K562 (cell line): ENCODE results near the gene HVCN1. TPM values are rescaled to one million over a fixed set of nuclear protein-coding genes. Genes with fewer than 3 reads are reported as not detected.

ENCODE experiments used
- ATAC-seq: fragments of 200-7000 bp; cut with Tn5 transposase; 3 replicates; pipeline ENCODE4 v1.9.1; 2020; ENCODE audit warnings: moderate library complexity
- BruUV-seq: library from RNA; stranded (reverse); fragments of 400-500 nt; replicated peaks from 2 replicates; lab custom pipeline; 2021; lab: Mats Ljungman, UMichigan
- CTCF ChIA-PET: fragments of 300-600 bp; formaldehyde crosslinking; extraction: SDS; loops from one replicate; lab custom pipeline; 2021; ENCODE audit warnings: low intra/inter-chr PET ratio; lab: Yijun Ruan, JAX
- POLR2A ChIA-PET: fragments of 300-600, 350-650 bp; sonication (Branson Sonifier 250); formaldehyde crosslinking; extraction: SDS; loops from one replicate; lab custom pipeline; 2021; ENCODE audit warnings: antibody characterized with exemption, inconsistent platforms; lab: Yijun Ruan, JAX
- DNase-seq, 4 experiments: peaks; one replicate each; pipeline versions ENCODE4 v3.0.0 to v3.0.0-alpha.2; 2011 to 2018; ENCODE audit warnings: low spot score in 3 of 4, mixed read lengths in 3 of 4; ENCODE audit errors: extremely low read depth in 1 of 4
- FAIRE-seq: peaks from 2 replicates; lab custom pipeline; 2011; peaks lifted over from hg19 to GRCh38; lab: Jason Lieb, UNC
- H2AFZ ChIP-seq: 2 replicates; pipeline ENCODE4 v1.6.0; 2011; ENCODE audit warnings: low read depth, low read length, control low read depth, inconsistent platforms
- H3K27ac ChIP-seq: fragments of 200-600 bp; 3 replicates; pipeline ENCODE4 v1.8.0; 2011; ENCODE audit warnings: low read depth, mild to moderate bottlenecking, control low read depth, inconsistent platforms, low read length, moderate library complexity, mixed read lengths; ENCODE audit errors: extremely low read depth
- H3K27me3 ChIP-seq, 2 experiments: fragments of 300-600 bp in 1 of 2; 2 replicates in 1 of 2; 3 replicates in 1 of 2; pipeline versions ENCODE4 v1.6.0 to v1.8.0; 2011; ENCODE audit warnings: inconsistent platforms in 2 of 2, low read length in 2 of 2, mild to moderate bottlenecking in 1 of 2, mixed read lengths in 1 of 2, moderate library complexity in 1 of 2; ENCODE audit not compliant: control insufficient read depth in 2 of 2, insufficient read depth in 2 of 2
- H3K36me3 ChIP-seq: fragments of 300-600 bp; 3 replicates; pipeline ENCODE4 v1.8.0; 2011; ENCODE audit warnings: mild to moderate bottlenecking, low read length, inconsistent platforms; ENCODE audit not compliant: control insufficient read depth, insufficient read depth
- H3K4me1 ChIP-seq, 2 experiments: fragments of 200-600 bp in 1 of 2; replicated peaks in 1 of 2; 2 replicates in 1 of 2; 3 replicates in 1 of 2; pipeline versions ENCODE4 v1.5.1 to v1.8.0; 2011; ENCODE audit warnings: inconsistent platforms in 2 of 2, low read length in 2 of 2, mild to moderate bottlenecking in 1 of 2, mixed read lengths in 1 of 2, moderate library complexity in 1 of 2; ENCODE audit not compliant: control insufficient read depth in 2 of 2, insufficient read depth in 2 of 2
- H3K4me2 ChIP-seq: 2 replicates; pipeline ENCODE4 v1.6.1; 2011; ENCODE audit warnings: low read length, control low read depth, inconsistent platforms, mixed read lengths; ENCODE audit not compliant: insufficient read depth
- H3K4me3 ChIP-seq: fragments of 200-600 bp; sonication (generic), shearing (Covaris generic); 2 replicates; pipeline ENCODE4 v1.5.1; 2016; ENCODE audit warnings: control low read depth, inconsistent platforms
- H3K79me2 ChIP-seq: fragments of 200-600 bp; 3 replicates; pipeline ENCODE4 v1.8.0; 2011; ENCODE audit warnings: low read length, inconsistent platforms; ENCODE audit not compliant: control insufficient read depth, insufficient read depth
- H3K9ac ChIP-seq, 2 experiments: 2 replicates each; pipeline versions ENCODE4 v1.6.0 to v1.6.1; 2011; ENCODE audit warnings: low read depth in 2 of 2, low read length in 2 of 2, control low read depth in 1 of 2, inconsistent platforms in 1 of 2, mild to moderate bottlenecking in 1 of 2, mixed read lengths in 1 of 2; ENCODE audit not compliant: insufficient read depth in 1 of 2
- H3K9me1 ChIP-seq: one replicate; pipeline ENCODE4 v1.6.0; 2011; ENCODE audit warnings: inconsistent platforms, mild to moderate bottlenecking, low read length, moderate library complexity; ENCODE audit not compliant: control insufficient read depth, insufficient read depth
- H3K9me3 ChIP-seq: replicated peaks from 2 replicates; pipeline ENCODE4 v1.5.1; 2011; ENCODE audit warnings: low read depth, low read length, inconsistent platforms; ENCODE audit not compliant: control insufficient read depth, insufficient read depth
- H4K20me1 ChIP-seq: replicated peaks from 2 replicates; pipeline ENCODE4 v1.6.1; 2011; ENCODE audit warnings: low read length, inconsistent platforms, mixed read lengths; ENCODE audit not compliant: control insufficient read depth, insufficient read depth
- HDAC1 ChIP-seq, 2 experiments: fragments of 450-650 bp; IDR thresholded peaks; 2 replicates each; pipeline ENCODE4 v1.6.1; 2016 to 2017; ENCODE audit warnings: inconsistent platforms in 1 of 2, mild to moderate bottlenecking in 1 of 2, moderate library complexity in 1 of 2
- ZNF263 ChIP-seq: sonication (generic); formaldehyde crosslinking; IDR thresholded peaks from 2 replicates; pipeline ENCODE4 v1.8.0; 2022; ENCODE audit warnings: mild to moderate bottlenecking, missing genetic modification reagents, borderline replicate concordance
- ZNF384 ChIP-seq: IDR thresholded peaks from 2 replicates; pipeline ENCODE4 v1.6.1; 2012; ENCODE audit warnings: low read depth, low read length, improper control_type of control experiment
- WGBS: fragments of 100-300 bp; shearing (Covaris generic); methylation state at CpG from one replicate; pipeline ENCODE4 v1.1.6; 2016; ENCODE audit warnings: low coverage, mixed read lengths; ENCODE audit not compliant: insufficient coverage; ENCODE audit errors: missing lambda C conversion rate; 5-methylcytosine and 5-hydroxymethylcytosine counted together
- in situ Hi-C: fragments of 300-500 bp; cut with MboI; formaldehyde crosslinking; loops from 4 replicates; pipeline ENCODE4 v1.15.0; 2018; ENCODE audit warnings: inconsistent platforms, mixed read lengths
- intact Hi-C: fragments of 100-400 bp; cut with micrococcal nuclease; formaldehyde crosslinking; loops from 2 replicates; pipeline ENCODE4 v1.14.2; 2022
- polyA plus RNA-seq, 8 experiments: library from polyadenylated mRNA; depleted of rRNA in 4 of 8; stranded (reverse) in 5 of 8; unstranded in 3 of 8; fragments of >200 nt; fragmentation: Nextera tagmentation in 2 of 8; fragmentation: Illumina TruSeq in 1 of 8; extraction: Ambion mirVana in 2 of 8; extraction: Trizol in 1 of 8; gene quantifications; 2 replicates each; pipeline versions ENCODE4 v1.2.1 to v1.2.3, GENCODE V29; 2011 to 2014; ENCODE audit warnings: inconsistent platforms in 1 of 8, missing spikeins in 1 of 8
- total RNA-seq, 7 experiments: library from RNA; depleted of rRNA in 6 of 7; stranded (reverse); fragments of >200 nt in 6 of 7; fragmentation: Illumina TruSeq in 2 of 7; extraction: Trizol in 2 of 7; gene quantifications; 2 replicates each; pipeline versions ENCODE4 v1.2.1 to v1.2.3, GENCODE V29; 2011 to 2021; ENCODE audit warnings: low replicate concordance in 1 of 7
- TF ChIP-seq, protein P1 (sequence below): fragments of 150-350 bp; IDR thresholded peaks from 2 replicates; pipeline ENCODE4 v1.6.1; 2014; ENCODE audit warnings: low read depth, mild to moderate bottlenecking, low read length, borderline replicate concordance
- TF ChIP-seq, protein P2 (sequence below): fragments of 200-800 bp; sonication (Bioruptor generic); IDR thresholded peaks from 2 replicates; pipeline ENCODE4 v1.6.1; 2017; ENCODE audit warnings: missing genetic modification characterization, missing compliant biosample characterization
- TF ChIP-seq, protein P3 (sequence below): fragments of 450-650 bp; IDR thresholded peaks from 2 replicates; pipeline ENCODE4 v1.6.1; 2016

Gene HVCN1
- total and polyA plus RNA-seq, 9 of the 15 experiments (the other 6 are each of a cell fraction or from before 2014, with no cell fraction given), result 0.21 to 1.4 (median 0.74) TPM

DNA sequence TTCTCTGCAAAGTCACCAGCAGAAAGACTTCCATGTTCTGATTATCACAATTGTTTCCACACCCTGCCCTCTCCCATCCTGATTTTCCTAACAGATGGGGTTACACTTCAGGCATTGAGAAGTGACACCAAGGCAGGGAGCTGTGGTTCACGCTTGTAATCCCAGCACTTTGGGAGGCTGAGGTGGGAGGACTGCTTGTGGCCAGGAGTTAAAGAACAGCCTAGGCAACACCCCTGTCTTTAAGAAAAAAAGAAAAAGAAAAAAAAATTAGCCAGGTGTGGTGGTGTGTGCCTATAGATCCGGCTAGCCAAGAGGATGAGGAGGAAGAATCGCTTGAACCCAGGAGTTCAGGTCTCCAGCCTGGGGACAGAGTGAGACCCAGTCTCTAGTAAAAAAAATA, 48.6 kb upstream of the HVCN1 start:
- H3K36me3 ChIP-seq, result peaks cover 77% of the 10 kb centered on the region
- H4K20me1 ChIP-seq, result peaks cover 51% of the 10 kb centered on the region
- DNase-seq, result peak in 1 of 4 experiments; percentile 28
- in situ Hi-C loops, result no loop called here
- no peak overlapping the region for H3K27ac ChIP-seq
- H3K4me2 ChIP-seq, result peak overlapping the region; percentile 17; the same call in 1 of the 2 replicates
- no TSS peak for BruUV-seq
- TF ChIP-seq, protein P1, sequence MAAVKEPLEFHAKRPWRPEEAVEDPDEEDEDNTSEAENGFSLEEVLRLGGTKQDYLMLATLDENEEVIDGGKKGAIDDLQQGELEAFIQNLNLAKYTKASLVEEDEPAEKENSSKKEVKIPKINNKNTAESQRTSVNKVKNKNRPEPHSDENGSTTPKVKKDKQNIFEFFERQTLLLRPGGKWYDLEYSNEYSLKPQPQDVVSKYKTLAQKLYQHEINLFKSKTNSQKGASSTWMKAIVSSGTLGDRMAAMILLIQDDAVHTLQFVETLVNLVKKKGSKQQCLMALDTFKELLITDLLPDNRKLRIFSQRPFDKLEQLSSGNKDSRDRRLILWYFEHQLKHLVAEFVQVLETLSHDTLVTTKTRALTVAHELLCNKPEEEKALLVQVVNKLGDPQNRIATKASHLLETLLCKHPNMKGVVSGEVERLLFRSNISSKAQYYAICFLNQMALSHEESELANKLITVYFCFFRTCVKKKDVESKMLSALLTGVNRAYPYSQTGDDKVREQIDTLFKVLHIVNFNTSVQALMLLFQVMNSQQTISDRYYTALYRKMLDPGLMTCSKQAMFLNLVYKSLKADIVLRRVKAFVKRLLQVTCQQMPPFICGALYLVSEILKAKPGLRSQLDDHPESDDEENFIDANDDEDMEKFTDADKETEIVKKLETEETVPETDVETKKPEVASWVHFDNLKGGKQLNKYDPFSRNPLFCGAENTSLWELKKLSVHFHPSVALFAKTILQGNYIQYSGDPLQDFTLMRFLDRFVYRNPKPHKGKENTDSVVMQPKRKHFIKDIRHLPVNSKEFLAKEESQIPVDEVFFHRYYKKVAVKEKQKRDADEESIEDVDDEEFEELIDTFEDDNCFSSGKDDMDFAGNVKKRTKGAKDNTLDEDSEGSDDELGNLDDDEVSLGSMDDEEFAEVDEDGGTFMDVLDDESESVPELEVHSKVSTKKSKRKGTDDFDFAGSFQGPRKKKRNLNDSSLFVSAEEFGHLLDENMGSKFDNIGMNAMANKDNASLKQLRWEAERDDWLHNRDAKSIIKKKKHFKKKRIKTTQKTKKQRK, result no peak
- TF ChIP-seq ZNF263 (CRISPR knock-in tag) (peak; percentile 87), ZNF384 (peak; percentile 62), HDAC1 (IDR thresholded peaks at IDR 0.05) (no peak)
- TF ChIP-seq, protein P2, sequence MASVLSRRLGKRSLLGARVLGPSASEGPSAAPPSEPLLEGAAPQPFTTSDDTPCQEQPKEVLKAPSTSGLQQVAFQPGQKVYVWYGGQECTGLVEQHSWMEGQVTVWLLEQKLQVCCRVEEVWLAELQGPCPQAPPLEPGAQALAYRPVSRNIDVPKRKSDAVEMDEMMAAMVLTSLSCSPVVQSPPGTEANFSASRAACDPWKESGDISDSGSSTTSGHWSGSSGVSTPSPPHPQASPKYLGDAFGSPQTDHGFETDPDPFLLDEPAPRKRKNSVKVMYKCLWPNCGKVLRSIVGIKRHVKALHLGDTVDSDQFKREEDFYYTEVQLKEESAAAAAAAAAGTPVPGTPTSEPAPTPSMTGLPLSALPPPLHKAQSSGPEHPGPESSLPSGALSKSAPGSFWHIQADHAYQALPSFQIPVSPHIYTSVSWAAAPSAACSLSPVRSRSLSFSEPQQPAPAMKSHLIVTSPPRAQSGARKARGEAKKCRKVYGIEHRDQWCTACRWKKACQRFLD (CRISPR knock-in tag), result 0 out of 2 replicates have a peak, but pooled peaks have one; percentile 5
- TF ChIP-seq, protein P3, sequence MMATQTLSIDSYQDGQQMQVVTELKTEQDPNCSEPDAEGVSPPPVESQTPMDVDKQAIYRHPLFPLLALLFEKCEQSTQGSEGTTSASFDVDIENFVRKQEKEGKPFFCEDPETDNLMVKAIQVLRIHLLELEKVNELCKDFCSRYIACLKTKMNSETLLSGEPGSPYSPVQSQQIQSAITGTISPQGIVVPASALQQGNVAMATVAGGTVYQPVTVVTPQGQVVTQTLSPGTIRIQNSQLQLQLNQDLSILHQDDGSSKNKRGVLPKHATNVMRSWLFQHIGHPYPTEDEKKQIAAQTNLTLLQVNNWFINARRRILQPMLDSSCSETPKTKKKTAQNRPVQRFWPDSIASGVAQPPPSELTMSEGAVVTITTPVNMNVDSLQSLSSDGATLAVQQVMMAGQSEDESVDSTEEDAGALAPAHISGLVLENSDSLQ, result no peak
- ChIA-PET CTCF (no interaction called here), POLR2A (interaction anchor here (0.8 to 0.9 kb wide), 2 partner anchors 24 to 154 kb away, joined by 3 read pairs; no protein-coding TSS in a partner anchor)
- H3K9me1 ChIP-seq, result peaks cover 3% of the 10 kb centered on the region
- no peak overlapping the region for H3K4me3 ChIP-seq
- intact Hi-C loops, result no loop called here
- H3K79me2 ChIP-seq, result peaks cover 100% of the 10 kb centered on the region
- no peaks in the 10 kb centered on the region for H3K27me3 ChIP-seq
- H3K9ac ChIP-seq, result peak overlapping the region in 1 of 2 experiments; percentile 54; a peak in 1 of 4 replicates
- peak; percentile 15; the same call in 2 of the 3 replicates for ATAC-seq
- H2AFZ ChIP-seq, result no peak overlapping the region
- WGBS, result 25% methylated on average over 3 of the region's 3 CpGs
- H3K4me1 ChIP-seq, result peaks cover 15 to 36% of the 10 kb centered on the region in 2 experiments
- H3K9me3 ChIP-seq, result no peaks in the 10 kb centered on the region
- FAIRE-seq, result no peak
